GM21825 (cell line): ENCODE measurements around the gene P4HA2.

ENCODE experiments used
- ATAC-seq: cut with Tn5 transposase; IDR thresholded peaks from one replicate; pipeline ENCODE4 v1.9.1; 2021; ENCODE audit warnings: mild to moderate bottlenecking, moderate library complexity; ENCODE audit not compliant: unreplicated experiment

The P4HA2 gene

GRCh38 chr5:132226516-132227234 is 978 bp downstream of the P4HA2 start:
- ATAC-seq, result no peak

GRCh38 chr5:132225165-132226032 is 2.3 kb downstream of the P4HA2 start:
- no peak for ATAC-seq

- no peak for ATAC-seq
Observed at GRCh38 chr5:132224716-132225115, 2.9 kb downstream of the P4HA2 start.

GRCh38 chr5:132223861-132224260 is 3.8 kb downstream of the P4HA2 start:
- no peak for ATAC-seq

- peak; percentile 63 for ATAC-seq
Observed at GRCh38 chr5:132222649-132223038, 5.0 kb downstream of the P4HA2 start.

- no peak for ATAC-seq
Observed at GRCh38 chr5:132221781-132222648, 5.6 kb downstream of the P4HA2 start.

- no peak for ATAC-seq
Observed at GRCh38 chr5:132220491-132220890, 7.2 kb downstream of the P4HA2 start.

GRCh38 chr5:132219981-132220380 is 7.7 kb downstream of the P4HA2 start:
- ATAC-seq, result no peak

GRCh38 chr5:132219289-132219970 is 8.2 kb downstream of the P4HA2 start:
- no peak for ATAC-seq

GRCh38 chr5:132218321-132218720 is 9.3 kb downstream of the P4HA2 start:
- no peak for ATAC-seq

GRCh38 chr5:132215329-132215728 is 12.3 kb downstream of the P4HA2 start:
- ATAC-seq, result no peak

- no peak for ATAC-seq
Observed at GRCh38 chr5:132214491-132214890, 13.2 kb downstream of the P4HA2 start.

GRCh38 chr5:132213666-132214065 is 14.0 kb downstream of the P4HA2 start:
- no peak for ATAC-seq

GRCh38 chr5:132211787-132212186 is 15.9 kb downstream of the P4HA2 start:
- ATAC-seq, result no peak

- no peak for ATAC-seq
Observed at GRCh38 chr5:132210944-132211343, 16.7 kb downstream of the P4HA2 start.

GRCh38 chr5:132209901-132210545 is 17.6 kb downstream of the P4HA2 start:
- ATAC-seq, result no peak

- ATAC-seq, result no peak
Observed at GRCh38 chr5:132209131-132209530, 18.5 kb downstream of the P4HA2 start.

- no peak for ATAC-seq
Observed at GRCh38 chr5:132207778-132208177, 19.9 kb downstream of the P4HA2 start.

GRCh38 chr5:132206782-132207181 is 20.9 kb downstream of the P4HA2 start:
- ATAC-seq, result no peak
